Endothelial cell of umbilical vein (primary cell): ENCODE data around the gene TRIM58. TPM values are rescaled to one million over a fixed set of nuclear protein-coding genes. Genes with fewer than 3 reads are reported as not detected.

ENCODE experiments used
- BruUV-seq: library from RNA; stranded (reverse); fragments of 400-500 nt; replicated peaks from 2 replicates; lab custom pipeline; 2021; lab: Mats Ljungman, UMichigan
- CTCF ChIA-PET: fragments of 300-600, 350-600 bp; sonication (Branson Sonifier 250); formaldehyde crosslinking; loops from one replicate; lab custom pipeline; 2021; ENCODE audit warnings: antibody characterized with exemption, inconsistent platforms; lab: Charles Lee
- POLR2A ChIA-PET: fragments of 300-600, 350-600 bp; sonication (Branson Sonifier 250); formaldehyde crosslinking; loops from one replicate; lab custom pipeline; 2021; ENCODE audit warnings: antibody characterized with exemption, inconsistent platforms; lab: Charles Lee
- DNase-seq: peaks from one replicate; pipeline ENCODE4 v3.0.0-alpha.2; 2011; ENCODE audit warnings: low read depth, low spot score
- FAIRE-seq: peaks from 2 replicates; lab custom pipeline; 2011; peaks lifted over from hg19 to GRCh38; lab: Jason Lieb, UNC
- H2AFZ ChIP-seq: 2 replicates; pipeline ENCODE4 v1.6.0; 2012; ENCODE audit warnings: low read depth, low read length, control low read depth, inconsistent platforms
- H3K27ac ChIP-seq: 2 replicates; pipeline ENCODE4 v1.5.1; 2011; ENCODE audit warnings: low read depth, mild to moderate bottlenecking, control low read depth, low read length, moderate library complexity; ENCODE audit not compliant: insufficient read depth
- H3K27me3 ChIP-seq, 2 experiments: 2 replicates each; pipeline versions ENCODE4 v1.6.0 to v1.6.1; 2011; ENCODE audit warnings: low read length in 2 of 2, mixed read lengths in 1 of 2; ENCODE audit not compliant: control insufficient read depth in 2 of 2, insufficient read depth in 2 of 2
- H3K36me3 ChIP-seq, 2 experiments: 2 replicates in 1 of 2; 3 replicates in 1 of 2; pipeline ENCODE4 v1.5.1; 2011; ENCODE audit warnings: low read length in 2 of 2, mild to moderate bottlenecking in 1 of 2, moderate library complexity in 1 of 2; ENCODE audit not compliant: control insufficient read depth in 2 of 2, insufficient read depth in 2 of 2; ENCODE audit errors: extremely low read depth in 1 of 2
- H3K4me1 ChIP-seq: 3 replicates; pipeline ENCODE4 v1.5.1; 2011; ENCODE audit warnings: mild to moderate bottlenecking, low read length; ENCODE audit not compliant: control insufficient read depth, insufficient read depth; ENCODE audit errors: extremely low read depth
- H3K4me2 ChIP-seq: 2 replicates; pipeline ENCODE4 v1.6.1; 2011; ENCODE audit warnings: low read length, control low read depth, mixed read lengths; ENCODE audit not compliant: insufficient read depth
- H3K4me3 ChIP-seq, 3 experiments: fragments of 200-600 bp in 1 of 3; sonication (generic), shearing (Covaris generic) in 1 of 3; replicated peaks in 1 of 3; 2 replicates each; pipeline ENCODE4 v1.5.1; 2011 to 2016; ENCODE audit warnings: control low read depth in 3 of 3, low read length in 3 of 3, mild to moderate bottlenecking in 2 of 3, inconsistent platforms in 1 of 3, low read depth in 1 of 3, moderate library complexity in 1 of 3; ENCODE audit not compliant: insufficient read depth in 1 of 3
- H3K79me2 ChIP-seq: 2 replicates; pipeline ENCODE4 v1.6.0; 2012; ENCODE audit warnings: low read length, inconsistent platforms; ENCODE audit not compliant: control insufficient read depth, insufficient read depth
- H3K9ac ChIP-seq: replicated peaks from 2 replicates; pipeline ENCODE3; 2011; ENCODE audit warnings: low read length, control low read depth; ENCODE audit not compliant: insufficient read depth; ENCODE audit errors: extremely low read depth
- H3K9me1 ChIP-seq: replicated peaks from 3 replicates; pipeline ENCODE4 v1.6.0; 2011; ENCODE audit warnings: mild to moderate bottlenecking, low read length; ENCODE audit not compliant: control insufficient read depth, insufficient read depth; ENCODE audit errors: extremely low read depth
- H3K9me3 ChIP-seq: replicated peaks from 2 replicates; pipeline ENCODE4 v1.5.1; 2012; ENCODE audit warnings: low read length, inconsistent platforms; ENCODE audit not compliant: control insufficient read depth, insufficient read depth
- H4K20me1 ChIP-seq: replicated peaks from 2 replicates; pipeline ENCODE3; 2011; ENCODE audit warnings: mild to moderate bottlenecking, low read length; ENCODE audit not compliant: control insufficient read depth, insufficient read depth; ENCODE audit errors: extremely low read depth
- EZH2 ChIP-seq: IDR thresholded peaks from 2 replicates; pipeline ENCODE4 v1.6.1; 2012; ENCODE audit warnings: borderline replicate concordance, low read depth, mild to moderate bottlenecking, moderate library complexity, low read length, inconsistent platforms; ENCODE audit not compliant: severe bottlenecking
- FOS ChIP-seq: IDR thresholded peaks from 2 replicates; pipeline ENCODE4 v1.6.1; 2011; ENCODE audit warnings: mild to moderate bottlenecking, low read length, moderate library complexity, borderline replicate concordance; ENCODE audit not compliant: insufficient read depth
- dilution Hi-C: fragments of 300-500 bp; cut with MboI; formaldehyde crosslinking; loops from one replicate; pipeline ENCODE4 v1.15.0; 2019; ENCODE audit warnings: low sequenced_read_pairs; ENCODE audit not compliant: extremely low pct_ligation_motif_present
- intact Hi-C: fragments of 100-400 bp; cut with micrococcal nuclease; formaldehyde crosslinking; loops from one replicate; pipeline ENCODE4 v1.10.0; 2022
- polyA plus RNA-seq, 4 experiments: library from polyadenylated mRNA; depleted of rRNA in 3 of 4; stranded (reverse) in 3 of 4; unstranded in 1 of 4; fragments of >200 nt; gene quantifications; 2 replicates each; pipeline versions ENCODE4 v1.2.1 to v1.2.3, GENCODE V29; 2011 to 2012; ENCODE audit warnings: missing spikeins in 1 of 4
- total RNA-seq: library from RNA; stranded (reverse); gene quantifications from 2 replicates; pipeline ENCODE4 v1.2.3, GENCODE V29; 2021

Gene TRIM58
- total and polyA plus RNA-seq, 2 donors (not counting 3 experiments of a cell fraction or from before 2014, with no cell fraction given) = not detected

DNA sequence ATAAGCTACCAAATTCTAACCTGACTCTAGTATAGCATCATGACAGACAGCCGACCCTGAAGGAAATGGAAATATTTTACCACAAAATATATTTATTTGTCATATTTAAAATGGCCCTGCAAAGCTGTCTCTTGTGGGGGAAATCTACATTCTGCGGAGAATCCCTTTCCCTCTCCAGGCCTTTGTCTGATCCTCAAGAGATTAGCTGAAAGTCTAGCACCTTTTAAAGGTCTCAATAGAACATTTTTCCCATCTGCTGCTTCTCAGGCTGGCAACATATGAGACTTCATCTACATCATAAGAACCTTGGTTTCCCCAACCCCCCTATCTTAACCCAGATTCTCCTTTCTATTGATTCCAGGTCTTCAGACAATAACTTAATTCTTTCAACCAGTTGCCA, 13.6 kb upstream of the TRIM58 start:
- Histone ChIP-seq H3K27me3 (no peaks in the 10 kb centered on the region), H2AFZ (no peak overlapping the region), H3K4me3 (no peak overlapping the region), H3K79me2 (no peaks in the 10 kb centered on the region), H3K36me3 (no peaks in the 10 kb centered on the region), H3K9me1 (no peaks in the 10 kb centered on the region), H3K4me1 (no peaks in the 10 kb centered on the region), H3K9me3 (peaks cover 2% of the 10 kb centered on the region), H3K9ac (no peak overlapping the region), H3K4me2 (no peak overlapping the region), H4K20me1 (no peaks in the 10 kb centered on the region), H3K27ac (no peak overlapping the region)
- CTCF ChIA-PET = no interaction called here
- FAIRE-seq = no peak
- dilution Hi-C loops = no loop called here
- no peak for DNase-seq
- intact Hi-C loops = no loop called here
- BruUV-seq = no TSS peak
- no peak for TF ChIP-seq EZH2
- POLR2A ChIA-PET = no interaction called here

DNA sequence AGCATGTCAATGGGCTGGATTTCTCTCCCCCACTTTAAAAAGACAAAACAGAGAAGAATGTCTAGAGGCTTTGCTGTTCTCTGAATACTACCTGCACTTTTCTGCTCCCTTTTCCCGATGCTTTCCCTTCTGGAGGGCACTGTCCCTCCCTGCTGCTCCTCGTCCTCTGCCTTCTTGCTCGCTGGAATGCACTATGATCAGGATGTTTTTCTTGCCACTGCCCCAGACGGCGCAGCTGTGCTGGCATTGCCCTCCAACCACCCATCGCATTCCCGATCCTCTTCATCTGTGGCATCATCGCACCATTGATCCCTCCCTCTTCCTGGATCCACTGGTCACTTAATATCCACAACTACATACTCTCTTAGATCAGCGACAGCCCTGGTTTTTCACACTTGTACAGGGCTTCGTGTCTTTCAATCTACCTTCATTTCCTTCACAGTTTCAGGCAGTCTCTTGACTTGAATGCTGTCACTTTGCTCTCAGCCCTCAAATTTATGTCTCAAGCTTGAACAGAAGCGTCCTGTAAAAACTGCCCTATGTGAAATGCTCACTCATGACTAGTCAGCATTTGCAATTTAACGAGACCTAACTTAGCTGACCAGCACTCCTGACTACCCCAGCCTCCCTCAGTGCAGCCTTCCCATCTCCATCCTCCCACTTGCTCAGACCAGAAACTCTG, 11.8 kb upstream of the TRIM58 start:
- Histone ChIP-seq H3K27me3 (no peaks in the 10 kb centered on the region), H3K36me3 (no peaks in the 10 kb centered on the region), H3K4me3 (no peak overlapping the region), H3K9ac (no peak overlapping the region), H3K79me2 (no peaks in the 10 kb centered on the region), H4K20me1 (no peaks in the 10 kb centered on the region), H3K9me3 (peaks cover 2% of the 10 kb centered on the region), H3K9me1 (no peaks in the 10 kb centered on the region), H3K4me2 (no peak overlapping the region), H3K27ac (no peak overlapping the region), H2AFZ (no peak overlapping the region), H3K4me1 (no peaks in the 10 kb centered on the region)
- no TSS peak for BruUV-seq
- ChIA-PET CTCF (no interaction called here), POLR2A (no interaction called here)
- no peak for TF ChIP-seq FOS
- dilution Hi-C loops (no loop called here), intact Hi-C loops (no loop called here)
- no peak for FAIRE-seq
- DNase-seq = no peak
